PC-3 (cell line): ENCODE measurements around the gene MAPK13.

Source experiments
- CTCF ChIP-seq: fragments of 300-600 bp; sonication (generic); conservative IDR thresholded peaks from 2 replicates; pipeline ENCODE4 v1.5.1; 2017; ENCODE audit warnings: antibody characterized with exemption, low read depth, mild to moderate bottlenecking, low read length
- EZH2 ChIP-seq: fragments of 300-600 bp; sonication (generic); IDR thresholded peaks from one replicate; pipeline ENCODE4 v1.6.1; 2017; ENCODE audit warnings: antibody characterized with exemption, mild to moderate bottlenecking, low read length; ENCODE audit not compliant: unreplicated experiment

- TF ChIP-seq CTCF (no peak), EZH2 (no peak)
Measured at GRCh38 chr6:36122495-36123269, 7.6 kb upstream of the MAPK13 start.
